H1 (cell line): ENCODE data around the gene RAP1A. TPM values are rescaled to one million over a fixed set of nuclear protein-coding genes. Genes with fewer than 3 reads are reported as not detected.

ENCODE experiments used
- EGR1 ChIP-seq: IDR thresholded peaks from 2 replicates; pipeline ENCODE4 v1.6.1; 2011; ENCODE audit warnings: low read depth, low read length, borderline replicate concordance
- FOSL1 ChIP-seq: IDR thresholded peaks from 2 replicates; pipeline ENCODE4 v1.6.1; 2011; ENCODE audit warnings: mild to moderate bottlenecking, low read depth, low read length, moderate library complexity; ENCODE audit not compliant: insufficient read depth
- GTF2F1 ChIP-seq: IDR thresholded peaks from 2 replicates; pipeline ENCODE4 v1.6.1; 2012; ENCODE audit warnings: low read depth, low read length, improper control_type of control experiment, borderline replicate concordance
- HDAC2 ChIP-seq, 2 experiments: fragments of 300-600 bp in 1 of 2; sonication (generic) in 1 of 2; IDR thresholded peaks; 2 replicates each; pipeline ENCODE4 v1.6.1; 2011 to 2012; ENCODE audit warnings: low read depth in 2 of 2, low read length in 2 of 2, mild to moderate bottlenecking in 2 of 2, moderate library complexity in 2 of 2, borderline replicate concordance in 1 of 2, inconsistent platforms in 1 of 2
- JUN ChIP-seq: IDR thresholded peaks from 2 replicates; pipeline ENCODE4 v1.6.1; 2011; ENCODE audit warnings: low read depth, mild to moderate bottlenecking, improper control_type of control experiment, low read length
- SIN3A ChIP-seq, 2 experiments: IDR thresholded peaks in 1 of 2; conservative IDR thresholded peaks in 1 of 2; 2 replicates each; pipeline ENCODE4 v1.6.1; 2011 to 2012; ENCODE audit warnings: low read length in 2 of 2, improper control_type of control experiment in 1 of 2, low read depth in 1 of 2, mild to moderate bottlenecking in 1 of 2
- SIRT6 ChIP-seq: IDR thresholded peaks from one replicate; pipeline ENCODE4 v1.7.1; 2012; ENCODE audit warnings: low read length, inconsistent platforms
- SIX5 ChIP-seq: IDR thresholded peaks from 2 replicates; pipeline ENCODE4 v1.6.1; 2011; ENCODE audit warnings: mild to moderate bottlenecking, low read depth, low read length
- SRF ChIP-seq: IDR thresholded peaks from 2 replicates; pipeline ENCODE4 v1.6.1; 2011; ENCODE audit warnings: mild to moderate bottlenecking, low read depth, low read length, moderate library complexity
- TAF1 ChIP-seq: IDR thresholded peaks from 2 replicates; pipeline ENCODE4 v1.6.1; 2011; ENCODE audit warnings: mild to moderate bottlenecking, low read depth, low read length
- polyA plus RNA-seq, 7 experiments: library from polyadenylated mRNA; depleted of rRNA in 3 of 7; stranded (reverse) in 5 of 7; unstranded in 2 of 7; fragments of >200 nt in 5 of 7; fragments of 200-250 nt in 2 of 7; gene quantifications; 1 replicate in 5 of 7; 2 replicates in 1 of 7; 4 replicates in 1 of 7; pipeline versions ENCODE4 v1.2.1 to v1.2.3, GENCODE V29; 2011 to 2013; ENCODE audit warnings: missing spikeins in 2 of 7, mixed read lengths in 2 of 7
- total RNA-seq: library from RNA; stranded (reverse); fragmentation: NEBNext Ultra II Directional; extraction: Animal tissue kit (Norgen Biotek cat#: 25700); gene quantifications from 2 replicates; pipeline ENCODE4 v1.2.1, GENCODE V29; 2021
- TF ChIP-seq, protein P1 (sequence below): fragments of 300-600 bp; sonication (generic); IDR thresholded peaks from 2 replicates; pipeline ENCODE4 v1.7.1; 2012; ENCODE audit warnings: low read length, moderate library complexity, mild to moderate bottlenecking, inconsistent platforms; ENCODE audit not compliant: insufficient replicate concordance

The RAP1A gene
- total and polyA plus RNA-seq, 2 of the 8 experiments (the other 6 are each of a cell fraction or from before 2014, with no cell fraction given), result 10.9 to 35.8 TPM

GRCh38 chr1:111754984-111755330, 135.4 kb downstream of the RAP1A start (continued):
- no peak for TF ChIP-seq SIN3A (conservative IDR thresholded peaks at IDR 0.05 in 1 of 2, IDR thresholded peaks at IDR 0.05 in 1 of 2; ENCODE audit: low read depth in 1 of 2, low read length in 2 of 2)
- no peak for TF ChIP-seq SRF
- no peak for TF ChIP-seq TAF1
- no peak for TF ChIP-seq GTF2F1
- no peak for TF ChIP-seq SIRT6
- no peak for TF ChIP-seq HDAC2 (IDR thresholded peaks at IDR 0.05; ENCODE audit: borderline replicate concordance in 1 of 2, low read depth in 2 of 2, low read length in 2 of 2)
- TF ChIP-seq FOSL1, result no peak
- no peak for TF ChIP-seq JUN
- TF ChIP-seq, protein P1, sequence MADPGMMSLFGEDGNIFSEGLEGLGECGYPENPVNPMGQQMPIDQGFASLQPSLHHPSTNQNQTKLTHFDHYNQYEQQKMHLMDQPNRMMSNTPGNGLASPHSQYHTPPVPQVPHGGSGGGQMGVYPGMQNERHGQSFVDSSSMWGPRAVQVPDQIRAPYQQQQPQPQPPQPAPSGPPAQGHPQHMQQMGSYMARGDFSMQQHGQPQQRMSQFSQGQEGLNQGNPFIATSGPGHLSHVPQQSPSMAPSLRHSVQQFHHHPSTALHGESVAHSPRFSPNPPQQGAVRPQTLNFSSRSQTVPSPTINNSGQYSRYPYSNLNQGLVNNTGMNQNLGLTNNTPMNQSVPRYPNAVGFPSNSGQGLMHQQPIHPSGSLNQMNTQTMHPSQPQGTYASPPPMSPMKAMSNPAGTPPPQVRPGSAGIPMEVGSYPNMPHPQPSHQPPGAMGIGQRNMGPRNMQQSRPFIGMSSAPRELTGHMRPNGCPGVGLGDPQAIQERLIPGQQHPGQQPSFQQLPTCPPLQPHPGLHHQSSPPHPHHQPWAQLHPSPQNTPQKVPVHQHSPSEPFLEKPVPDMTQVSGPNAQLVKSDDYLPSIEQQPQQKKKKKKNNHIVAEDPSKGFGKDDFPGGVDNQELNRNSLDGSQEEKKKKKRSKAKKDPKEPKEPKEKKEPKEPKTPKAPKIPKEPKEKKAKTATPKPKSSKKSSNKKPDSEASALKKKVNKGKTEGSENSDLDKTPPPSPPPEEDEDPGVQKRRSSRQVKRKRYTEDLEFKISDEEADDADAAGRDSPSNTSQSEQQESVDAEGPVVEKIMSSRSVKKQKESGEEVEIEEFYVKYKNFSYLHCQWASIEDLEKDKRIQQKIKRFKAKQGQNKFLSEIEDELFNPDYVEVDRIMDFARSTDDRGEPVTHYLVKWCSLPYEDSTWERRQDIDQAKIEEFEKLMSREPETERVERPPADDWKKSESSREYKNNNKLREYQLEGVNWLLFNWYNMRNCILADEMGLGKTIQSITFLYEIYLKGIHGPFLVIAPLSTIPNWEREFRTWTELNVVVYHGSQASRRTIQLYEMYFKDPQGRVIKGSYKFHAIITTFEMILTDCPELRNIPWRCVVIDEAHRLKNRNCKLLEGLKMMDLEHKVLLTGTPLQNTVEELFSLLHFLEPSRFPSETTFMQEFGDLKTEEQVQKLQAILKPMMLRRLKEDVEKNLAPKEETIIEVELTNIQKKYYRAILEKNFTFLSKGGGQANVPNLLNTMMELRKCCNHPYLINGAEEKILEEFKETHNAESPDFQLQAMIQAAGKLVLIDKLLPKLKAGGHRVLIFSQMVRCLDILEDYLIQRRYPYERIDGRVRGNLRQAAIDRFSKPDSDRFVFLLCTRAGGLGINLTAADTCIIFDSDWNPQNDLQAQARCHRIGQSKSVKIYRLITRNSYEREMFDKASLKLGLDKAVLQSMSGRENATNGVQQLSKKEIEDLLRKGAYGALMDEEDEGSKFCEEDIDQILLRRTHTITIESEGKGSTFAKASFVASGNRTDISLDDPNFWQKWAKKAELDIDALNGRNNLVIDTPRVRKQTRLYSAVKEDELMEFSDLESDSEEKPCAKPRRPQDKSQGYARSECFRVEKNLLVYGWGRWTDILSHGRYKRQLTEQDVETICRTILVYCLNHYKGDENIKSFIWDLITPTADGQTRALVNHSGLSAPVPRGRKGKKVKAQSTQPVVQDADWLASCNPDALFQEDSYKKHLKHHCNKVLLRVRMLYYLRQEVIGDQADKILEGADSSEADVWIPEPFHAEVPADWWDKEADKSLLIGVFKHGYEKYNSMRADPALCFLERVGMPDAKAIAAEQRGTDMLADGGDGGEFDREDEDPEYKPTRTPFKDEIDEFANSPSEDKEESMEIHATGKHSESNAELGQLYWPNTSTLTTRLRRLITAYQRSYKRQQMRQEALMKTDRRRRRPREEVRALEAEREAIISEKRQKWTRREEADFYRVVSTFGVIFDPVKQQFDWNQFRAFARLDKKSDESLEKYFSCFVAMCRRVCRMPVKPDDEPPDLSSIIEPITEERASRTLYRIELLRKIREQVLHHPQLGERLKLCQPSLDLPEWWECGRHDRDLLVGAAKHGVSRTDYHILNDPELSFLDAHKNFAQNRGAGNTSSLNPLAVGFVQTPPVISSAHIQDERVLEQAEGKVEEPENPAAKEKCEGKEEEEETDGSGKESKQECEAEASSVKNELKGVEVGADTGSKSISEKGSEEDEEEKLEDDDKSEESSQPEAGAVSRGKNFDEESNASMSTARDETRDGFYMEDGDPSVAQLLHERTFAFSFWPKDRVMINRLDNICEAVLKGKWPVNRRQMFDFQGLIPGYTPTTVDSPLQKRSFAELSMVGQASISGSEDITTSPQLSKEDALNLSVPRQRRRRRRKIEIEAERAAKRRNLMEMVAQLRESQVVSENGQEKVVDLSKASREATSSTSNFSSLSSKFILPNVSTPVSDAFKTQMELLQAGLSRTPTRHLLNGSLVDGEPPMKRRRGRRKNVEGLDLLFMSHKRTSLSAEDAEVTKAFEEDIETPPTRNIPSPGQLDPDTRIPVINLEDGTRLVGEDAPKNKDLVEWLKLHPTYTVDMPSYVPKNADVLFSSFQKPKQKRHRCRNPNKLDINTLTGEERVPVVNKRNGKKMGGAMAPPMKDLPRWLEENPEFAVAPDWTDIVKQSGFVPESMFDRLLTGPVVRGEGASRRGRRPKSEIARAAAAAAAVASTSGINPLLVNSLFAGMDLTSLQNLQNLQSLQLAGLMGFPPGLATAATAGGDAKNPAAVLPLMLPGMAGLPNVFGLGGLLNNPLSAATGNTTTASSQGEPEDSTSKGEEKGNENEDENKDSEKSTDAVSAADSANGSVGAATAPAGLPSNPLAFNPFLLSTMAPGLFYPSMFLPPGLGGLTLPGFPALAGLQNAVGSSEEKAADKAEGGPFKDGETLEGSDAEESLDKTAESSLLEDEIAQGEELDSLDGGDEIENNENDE, result no peak
- TF ChIP-seq EGR1, result peak; percentile 98
- TF ChIP-seq SIX5, result no peak
